Measurements from ENCODE around the gene BMPER. TPM values are rescaled to one million over a fixed set of nuclear protein-coding genes. Genes with fewer than 3 reads are reported as not detected.

The BMPER gene
- total and polyA plus RNA-seq, 2 experiments from 2014 or later, result 40.5 to 97.3 TPM

- 0 out of 2 replicates have a peak overlapping the region, but pooled peaks have one; percentile 91 for H3K4me3 ChIP-seq
- no peaks in the 10 kb centered on the region for H3K27me3 ChIP-seq (replicated peaks; ENCODE audit: insufficient read depth)
- in situ Hi-C loops (cut with MboI), result loop anchor here (10.0 kb wide), 1 partner anchor 155 kb away; no protein-coding TSS in a partner anchor
- peaks cover 42% of the 10 kb centered on the region for H3K4me1 ChIP-seq (ENCODE audit: insufficient read depth)
- peaks cover 28% of the 10 kb centered on the region for H3F3A ChIP-seq (ENCODE audit: insufficient read depth)
- H3K27ac ChIP-seq, result peak overlapping the region; percentile 48
- H3K9me3 ChIP-seq (ENCODE audit: low read depth), result no peaks in the 10 kb centered on the region
- peaks cover 51% of the 10 kb centered on the region for H3K36me3 ChIP-seq (ENCODE audit: low read depth)
- peak overlapping the region; percentile 25; the same call in 1 of the 2 replicates for H3K9ac ChIP-seq
- H3K9me2 ChIP-seq (ENCODE audit: insufficient read depth), result no peaks in the 10 kb centered on the region
- H3K4me2 ChIP-seq (ENCODE audit: unreplicated experiment), result peak overlapping the region; percentile 99
- peaks cover 68% of the 10 kb centered on the region for H3K79me2 ChIP-seq (ENCODE audit: insufficient read depth)
- TF ChIP-seq EZH2phosphoT487 (IDR thresholded peaks at IDR 0.05; ENCODE audit: insufficient read depth, low read depth) (no peak), EZH2 (IDR thresholded peaks at IDR 0.05; ENCODE audit: insufficient read depth, poor library complexity, severe bottlenecking) (no peak)
- 38 to 50% methylated on average over 2 of the region's 2 CpGs for WGBS, 2 experiments (ENCODE audit: low coverage in 1 of 2, low lambda C conversion rate in 2 of 2, missing lambda C conversion rate in 2 of 2)
- peak; percentile 78 for DNase-seq
- H2AFZ ChIP-seq, result no peak overlapping the region
- H4K20me1 ChIP-seq (ENCODE audit: insufficient read depth), result no peaks in the 10 kb centered on the region
These were observed 4.4 kb downstream of the BMPER start for GRCh38 chr7:33909755-33910154.

GRCh38 chr7:33910756-33911155 lies 5.4 kb downstream of the BMPER start:
- H3K36me3 ChIP-seq (ENCODE audit: low read depth), result peaks cover 55% of the 10 kb centered on the region
- no peaks in the 10 kb centered on the region for H3K9me3 ChIP-seq (ENCODE audit: low read depth)
- in situ Hi-C loops (cut with MboI), result no loop called here

GRCh38 chr7:33916357-33917081 lies 11.2 kb downstream of the BMPER start:
- H2AFZ ChIP-seq, result no peak overlapping the region
- WGBS, 2 experiments (ENCODE audit: low coverage in 1 of 2, low lambda C conversion rate in 2 of 2, missing lambda C conversion rate in 2 of 2), result 83 to 84% methylated on average over 5 of the region's 5 CpGs
- no peak for TF ChIP-seq EZH2 (IDR thresholded peaks at IDR 0.05; ENCODE audit: insufficient read depth, poor library complexity, severe bottlenecking)
- TF ChIP-seq EZH2phosphoT487 (IDR thresholded peaks at IDR 0.05; ENCODE audit: insufficient read depth, low read depth), result no peak
- H3K79me2 ChIP-seq (ENCODE audit: insufficient read depth), result peaks cover 61% of the 10 kb centered on the region
- no peak overlapping the region for H3K4me2 ChIP-seq (ENCODE audit: unreplicated experiment)
- H3K27ac ChIP-seq, result no peak overlapping the region
- H3K4me3 ChIP-seq, result no peak overlapping the region
- H3K9me3 ChIP-seq (ENCODE audit: low read depth), result no peaks in the 10 kb centered on the region
- H3K27me3 ChIP-seq (replicated peaks; ENCODE audit: insufficient read depth), result no peaks in the 10 kb centered on the region
- no peaks in the 10 kb centered on the region for H4K20me1 ChIP-seq (ENCODE audit: insufficient read depth)
- no peaks in the 10 kb centered on the region for H3K4me1 ChIP-seq (ENCODE audit: insufficient read depth)
- peaks cover 43% of the 10 kb centered on the region for H3K36me3 ChIP-seq (ENCODE audit: low read depth)
- H3K9me2 ChIP-seq (ENCODE audit: insufficient read depth), result no peaks in the 10 kb centered on the region
- peaks cover 24% of the 10 kb centered on the region; the same call in 1 of the 2 replicates for H3F3A ChIP-seq (ENCODE audit: insufficient read depth)
- DNase-seq, result peak; percentile 40
- no peak overlapping the region for H3K9ac ChIP-seq
- in situ Hi-C loops (cut with MboI), result no loop called here

More at GRCh38 chr7:33910756-33911155, 5.4 kb downstream of the BMPER start:
- H3K4me2 ChIP-seq (ENCODE audit: unreplicated experiment), result no peak overlapping the region
- no peaks in the 10 kb centered on the region for H4K20me1 ChIP-seq (ENCODE audit: insufficient read depth)
- no peaks in the 10 kb centered on the region for H3K27me3 ChIP-seq (replicated peaks; ENCODE audit: insufficient read depth)
- H3K27ac ChIP-seq, result no peak overlapping the region
- H3K4me3 ChIP-seq, result no peak overlapping the region
- peaks cover 38% of the 10 kb centered on the region for H3F3A ChIP-seq (ENCODE audit: insufficient read depth)
- no peak for TF ChIP-seq EZH2 (IDR thresholded peaks at IDR 0.05; ENCODE audit: insufficient read depth, poor library complexity, severe bottlenecking)
- no peak for TF ChIP-seq EZH2phosphoT487 (IDR thresholded peaks at IDR 0.05; ENCODE audit: insufficient read depth, low read depth)
- peaks cover 42% of the 10 kb centered on the region for H3K4me1 ChIP-seq (ENCODE audit: insufficient read depth)
- H3K9ac ChIP-seq, result no peak overlapping the region
- H3K9me2 ChIP-seq (ENCODE audit: insufficient read depth), result no peaks in the 10 kb centered on the region
- no peak overlapping the region for H2AFZ ChIP-seq
- DNase-seq, result no peak
- H3K79me2 ChIP-seq (ENCODE audit: insufficient read depth), result peaks cover 69% of the 10 kb centered on the region
- 48 to 51% methylated on average over 2 of the region's 2 CpGs for WGBS, 2 experiments (ENCODE audit: low coverage in 1 of 2, low lambda C conversion rate in 2 of 2, missing lambda C conversion rate in 2 of 2)

DNA sequence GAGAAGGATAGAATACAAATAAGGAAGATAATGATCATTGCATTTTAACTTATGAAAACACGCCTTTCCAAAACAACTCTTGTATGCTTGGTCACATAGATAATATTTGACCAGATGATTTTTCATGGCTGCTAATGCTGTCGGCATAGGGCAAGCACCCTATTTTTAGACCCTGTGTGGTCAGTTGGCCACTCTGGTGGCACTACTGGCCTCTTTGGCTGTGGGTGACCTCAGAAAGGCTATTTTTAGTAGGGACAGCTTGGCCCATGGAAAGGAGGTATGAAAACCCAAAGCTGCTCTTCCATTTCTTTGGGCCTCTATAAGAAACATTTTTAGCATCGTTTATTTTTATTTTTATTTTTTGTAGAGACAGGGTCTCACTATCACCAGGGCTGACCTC lies 12.3 kb downstream of the BMPER start:
- Histone ChIP-seq H2AFZ (no peak overlapping the region), H3K79me2 (ENCODE audit: insufficient read depth) (peaks cover 58% of the 10 kb centered on the region), H3K4me1 (ENCODE audit: insufficient read depth) (no peaks in the 10 kb centered on the region), H4K20me1 (ENCODE audit: insufficient read depth) (no peaks in the 10 kb centered on the region), H3K9me3 (ENCODE audit: low read depth) (no peaks in the 10 kb centered on the region), H3K27me3 (replicated peaks; ENCODE audit: insufficient read depth) (no peaks in the 10 kb centered on the region), H3K27ac (no peak overlapping the region), H3K36me3 (ENCODE audit: low read depth) (peaks cover 38% of the 10 kb centered on the region), H3K9ac (no peak overlapping the region), H3F3A (ENCODE audit: insufficient read depth) (peaks cover 24% of the 10 kb centered on the region; the same call in 1 of the 2 replicates), H3K9me2 (ENCODE audit: insufficient read depth) (no peaks in the 10 kb centered on the region), H3K4me3 (no peak overlapping the region), H3K4me2 (ENCODE audit: unreplicated experiment) (no peak overlapping the region)
- in situ Hi-C loops (cut with MboI), result no loop called here
- 65 to 71% methylated on average over 3 of the region's 3 CpGs for WGBS, 2 experiments (ENCODE audit: low coverage in 1 of 2, low lambda C conversion rate in 2 of 2, missing lambda C conversion rate in 2 of 2)
- DNase-seq, result no peak
- TF ChIP-seq EZH2 (IDR thresholded peaks at IDR 0.05; ENCODE audit: insufficient read depth, poor library complexity, severe bottlenecking), result no peak
- TF ChIP-seq EZH2phosphoT487 (IDR thresholded peaks at IDR 0.05; ENCODE audit: insufficient read depth, low read depth), result no peak
